Measurements from ENCODE around the gene MOB1A.

The MOB1A gene

DNA sequence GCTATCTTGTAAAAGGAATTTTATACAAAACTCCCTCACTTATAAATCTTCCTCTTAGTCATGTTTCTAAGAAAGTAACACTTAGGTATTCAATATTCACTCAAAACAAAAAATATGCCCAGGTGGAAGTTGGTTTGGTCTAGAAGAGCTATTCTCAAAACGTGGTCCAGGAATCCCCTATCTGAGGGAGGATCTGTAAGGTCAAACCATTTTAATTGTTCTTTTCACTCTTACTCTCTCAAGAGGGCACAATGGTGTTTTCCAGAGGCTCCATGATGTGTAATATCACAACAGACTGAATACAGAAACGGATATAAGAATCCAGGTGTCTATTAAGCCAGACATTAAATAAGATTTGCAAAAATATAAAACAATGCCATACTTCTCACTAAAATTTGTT is 9.9 kb downstream of the MOB1A start:
- no peak for TF ChIP-seq TAF1 (IDR thresholded peaks at IDR 0.05; ENCODE audit: borderline replicate concordance, low read depth, low read length)
- no peak for TF ChIP-seq POLR2AphosphoS5 (IDR thresholded peaks at IDR 0.05; ENCODE audit: low read depth, low read length)
- TF ChIP-seq POLR2A (IDR thresholded peaks at IDR 0.05; ENCODE audit: low read depth, low read length), result no peak
- FAIRE-seq (peak; percentile 56), DNase-seq (ENCODE audit: insufficient read length) (no peak)

DNA sequence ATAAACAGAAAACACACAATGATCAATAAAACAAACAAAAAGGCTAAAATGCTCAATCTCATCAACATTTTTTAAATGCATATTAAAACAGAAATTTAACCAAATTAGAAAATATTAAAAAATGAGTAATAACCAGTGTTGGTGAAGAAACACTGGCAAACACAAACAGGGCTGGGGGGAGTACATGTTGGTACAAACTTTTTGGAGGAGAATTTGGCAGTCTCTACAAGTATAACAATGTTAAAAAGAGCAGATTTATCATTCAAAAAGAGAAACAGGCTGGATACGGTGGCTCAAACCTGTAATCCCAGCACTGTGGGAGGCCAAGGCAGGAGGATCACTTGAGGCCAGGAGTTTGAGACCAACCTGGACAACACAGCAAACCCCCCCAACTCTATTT is 13.9 kb downstream of the MOB1A start:
- FAIRE-seq (no peak), DNase-seq (ENCODE audit: insufficient read length) (no peak)
- no peak for TF ChIP-seq POLR2AphosphoS5 (IDR thresholded peaks at IDR 0.05; ENCODE audit: low read depth, low read length)
- TF ChIP-seq POLR2A (IDR thresholded peaks at IDR 0.05; ENCODE audit: low read depth, low read length), result no peak
- no peak for TF ChIP-seq TAF1 (IDR thresholded peaks at IDR 0.05; ENCODE audit: borderline replicate concordance, low read depth, low read length)

DNA sequence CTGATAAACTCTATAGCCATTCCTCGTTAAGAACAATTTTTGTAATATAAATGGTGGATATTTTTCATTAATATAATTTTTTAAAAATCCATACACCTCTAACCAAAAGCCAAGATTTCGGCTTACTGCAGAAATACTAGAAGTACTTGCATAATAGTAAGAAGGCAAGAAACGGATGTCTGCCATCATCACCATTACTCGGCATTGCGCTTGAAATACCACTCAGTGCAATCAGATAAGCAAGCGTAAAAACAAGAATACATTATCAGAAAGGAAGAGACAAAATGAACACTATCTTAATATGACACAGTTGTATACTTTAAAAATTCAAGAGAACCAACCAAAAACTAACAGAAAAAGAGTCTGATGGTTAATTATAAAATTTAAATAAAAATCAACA is 15.7 kb downstream of the MOB1A start:
- DNase-seq (ENCODE audit: insufficient read length), result no peak
- no peak for TF ChIP-seq POLR2AphosphoS5 (IDR thresholded peaks at IDR 0.05; ENCODE audit: low read depth, low read length)
- TF ChIP-seq POLR2A (IDR thresholded peaks at IDR 0.05; ENCODE audit: low read depth, low read length), result no peak
- no peak for TF ChIP-seq TAF1 (IDR thresholded peaks at IDR 0.05; ENCODE audit: borderline replicate concordance, low read depth, low read length)
- no peak for FAIRE-seq

DNA sequence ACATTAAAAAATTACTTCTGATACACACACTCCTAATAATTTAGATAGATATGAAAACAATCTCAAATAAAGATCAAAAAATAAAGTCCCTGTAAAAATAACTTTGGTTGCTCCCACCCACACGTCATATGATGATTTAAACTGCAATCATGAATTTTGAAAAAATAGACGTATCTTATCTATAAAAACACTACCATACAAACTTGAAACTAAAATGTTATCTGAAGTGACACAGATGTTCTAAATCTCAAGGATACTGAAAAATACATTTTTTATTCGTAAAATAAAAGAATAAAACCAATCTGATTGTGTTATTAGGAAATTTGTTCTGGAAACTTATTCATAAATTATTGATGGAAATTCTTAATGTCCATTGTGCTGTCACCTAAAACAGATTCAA is 22.8 kb downstream of the MOB1A start:
- FAIRE-seq (no peak), DNase-seq (ENCODE audit: insufficient read length) (no peak)
- no peak for TF ChIP-seq POLR2AphosphoS5 (IDR thresholded peaks at IDR 0.05; ENCODE audit: low read depth, low read length)
- TF ChIP-seq TAF1 (IDR thresholded peaks at IDR 0.05; ENCODE audit: borderline replicate concordance, low read depth, low read length), result no peak
- TF ChIP-seq POLR2A (IDR thresholded peaks at IDR 0.05; ENCODE audit: low read depth, low read length), result no peak

DNA sequence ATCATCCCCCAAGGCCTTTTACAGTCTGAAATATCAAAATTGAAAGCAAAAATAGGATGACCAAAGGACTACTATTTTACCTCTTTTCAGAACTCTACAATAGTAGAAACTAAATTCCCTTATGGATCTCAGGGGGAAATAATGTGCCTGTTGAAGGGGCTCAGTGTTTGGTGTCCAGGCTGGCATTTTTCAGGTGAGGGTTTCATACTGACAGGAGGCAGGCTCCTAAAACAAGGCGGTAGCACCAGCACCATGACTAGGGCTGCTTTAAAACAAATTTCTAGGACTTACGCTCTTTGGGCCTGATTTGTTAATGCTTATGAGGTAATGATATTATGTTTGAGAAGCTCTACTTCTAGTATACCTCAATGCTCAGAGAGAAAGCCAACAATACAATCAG is 25.7 kb downstream of the MOB1A start:
- TF ChIP-seq POLR2A (IDR thresholded peaks at IDR 0.05; ENCODE audit: low read depth, low read length), result 0 out of 2 replicates have a peak, but pooled peaks have one; percentile 35
- no peak for TF ChIP-seq TAF1 (IDR thresholded peaks at IDR 0.05; ENCODE audit: borderline replicate concordance, low read depth, low read length)
- TF ChIP-seq POLR2AphosphoS5 (IDR thresholded peaks at IDR 0.05; ENCODE audit: low read depth, low read length), result peak; percentile 77
- no peak for DNase-seq (ENCODE audit: insufficient read length)
- no peak for FAIRE-seq

DNA sequence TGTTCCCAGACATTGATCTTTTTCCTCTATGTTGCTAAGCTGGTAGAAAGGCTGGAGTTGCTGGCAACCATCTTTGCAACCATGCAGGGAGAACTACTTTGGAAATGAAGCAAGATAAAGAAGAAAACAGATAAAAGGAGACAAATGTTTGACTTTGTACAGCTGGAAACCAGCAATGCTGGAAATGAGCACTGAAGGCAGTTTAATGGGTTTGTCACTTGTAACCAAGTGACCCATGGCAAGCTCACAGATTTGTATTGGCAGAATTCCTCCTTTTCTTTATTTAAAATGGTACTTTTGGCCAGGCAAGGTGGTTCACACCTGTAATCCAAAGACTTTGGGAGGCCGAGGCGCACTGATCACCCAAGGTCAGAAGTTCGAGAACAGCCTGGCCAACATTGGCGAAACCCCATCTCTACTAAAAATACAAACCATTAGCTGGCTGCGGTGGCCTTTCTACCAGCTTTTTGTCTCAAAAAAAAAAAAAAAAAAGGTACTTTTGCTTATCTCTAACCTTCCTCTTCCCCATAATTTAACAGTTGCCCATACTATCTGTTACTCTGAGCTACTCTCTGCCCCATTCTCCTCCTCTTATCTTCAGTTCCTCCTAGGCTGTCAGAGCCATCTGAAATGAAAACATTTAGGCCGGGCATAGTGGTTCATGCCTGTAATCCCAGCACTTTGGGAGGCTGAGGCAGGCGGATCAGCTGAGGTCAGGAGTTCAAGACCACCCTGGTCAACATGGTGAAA is 28.9 kb downstream of the MOB1A start:
- no peak for FAIRE-seq
- DNase-seq (ENCODE audit: insufficient read length), result no peak
- TF ChIP-seq POLR2A (IDR thresholded peaks at IDR 0.05; ENCODE audit: low read depth, low read length) (no peak), POLR2AphosphoS5 (IDR thresholded peaks at IDR 0.05; ENCODE audit: low read depth, low read length) (no peak), TAF1 (IDR thresholded peaks at IDR 0.05; ENCODE audit: borderline replicate concordance, low read depth, low read length) (no peak)

DNA sequence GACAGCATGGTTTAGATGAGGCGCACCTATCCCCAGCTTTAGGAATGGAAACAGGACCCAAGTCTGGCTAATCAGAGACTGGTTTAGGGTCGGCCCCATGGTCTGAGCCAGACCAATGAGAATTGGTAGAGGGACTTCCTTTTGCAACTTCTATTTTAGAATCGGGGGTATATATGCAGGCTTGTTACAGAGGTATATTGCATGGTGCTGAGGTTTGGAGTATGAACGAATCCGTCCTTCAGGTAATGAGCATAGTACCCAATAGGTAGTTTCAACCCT is 29.5 kb downstream of the MOB1A start:
- DNase-seq (ENCODE audit: insufficient read length) (no peak), FAIRE-seq (no peak)
- TF ChIP-seq POLR2A (IDR thresholded peaks at IDR 0.05; ENCODE audit: low read depth, low read length) (no peak), TAF1 (IDR thresholded peaks at IDR 0.05; ENCODE audit: borderline replicate concordance, low read depth, low read length) (no peak), POLR2AphosphoS5 (IDR thresholded peaks at IDR 0.05; ENCODE audit: low read depth, low read length) (no peak)

DNA sequence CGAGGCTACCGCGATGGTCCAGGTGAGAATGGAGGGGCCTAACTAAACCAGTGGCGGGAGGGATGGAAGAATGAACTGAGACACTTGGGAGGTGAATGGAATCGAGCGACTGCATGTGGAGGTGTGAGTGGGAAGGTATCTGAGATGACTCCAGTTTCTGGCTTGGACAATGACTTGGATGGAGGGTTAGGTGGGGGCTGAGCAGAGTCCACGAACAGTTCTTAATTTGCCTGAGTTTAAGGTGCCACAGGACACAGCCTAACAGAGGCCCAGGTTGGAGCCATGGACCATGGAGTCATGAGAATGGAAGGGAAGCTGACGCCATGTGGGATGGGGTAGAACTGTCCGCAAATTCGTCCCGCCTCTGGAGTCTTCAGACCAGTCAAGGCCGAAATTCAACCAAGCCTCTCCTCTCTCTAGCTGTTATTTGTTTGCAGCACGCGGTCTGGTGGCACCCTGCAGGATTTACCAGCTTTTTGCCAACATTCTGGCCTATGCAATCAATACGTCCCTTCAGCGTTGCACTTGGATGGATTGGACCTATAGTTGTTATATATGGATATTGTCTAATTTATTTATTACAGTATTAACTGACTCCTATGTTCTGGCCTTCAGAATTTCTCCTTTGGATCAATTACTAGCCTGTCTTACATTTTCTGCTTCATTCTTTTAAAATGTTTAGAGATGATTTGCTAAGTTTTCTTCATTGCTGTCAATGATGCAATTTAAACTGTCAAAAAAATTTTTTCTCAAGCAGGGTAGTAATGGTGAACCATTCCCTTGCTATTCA is 30.0 kb downstream of the MOB1A start:
- DNase-seq (ENCODE audit: insufficient read length) (no peak), FAIRE-seq (no peak)
- no peak for TF ChIP-seq TAF1 (IDR thresholded peaks at IDR 0.05; ENCODE audit: borderline replicate concordance, low read depth, low read length)
- no peak for TF ChIP-seq POLR2A (IDR thresholded peaks at IDR 0.05; ENCODE audit: low read depth, low read length)
- TF ChIP-seq POLR2AphosphoS5 (IDR thresholded peaks at IDR 0.05; ENCODE audit: low read depth, low read length), result no peak

DNA sequence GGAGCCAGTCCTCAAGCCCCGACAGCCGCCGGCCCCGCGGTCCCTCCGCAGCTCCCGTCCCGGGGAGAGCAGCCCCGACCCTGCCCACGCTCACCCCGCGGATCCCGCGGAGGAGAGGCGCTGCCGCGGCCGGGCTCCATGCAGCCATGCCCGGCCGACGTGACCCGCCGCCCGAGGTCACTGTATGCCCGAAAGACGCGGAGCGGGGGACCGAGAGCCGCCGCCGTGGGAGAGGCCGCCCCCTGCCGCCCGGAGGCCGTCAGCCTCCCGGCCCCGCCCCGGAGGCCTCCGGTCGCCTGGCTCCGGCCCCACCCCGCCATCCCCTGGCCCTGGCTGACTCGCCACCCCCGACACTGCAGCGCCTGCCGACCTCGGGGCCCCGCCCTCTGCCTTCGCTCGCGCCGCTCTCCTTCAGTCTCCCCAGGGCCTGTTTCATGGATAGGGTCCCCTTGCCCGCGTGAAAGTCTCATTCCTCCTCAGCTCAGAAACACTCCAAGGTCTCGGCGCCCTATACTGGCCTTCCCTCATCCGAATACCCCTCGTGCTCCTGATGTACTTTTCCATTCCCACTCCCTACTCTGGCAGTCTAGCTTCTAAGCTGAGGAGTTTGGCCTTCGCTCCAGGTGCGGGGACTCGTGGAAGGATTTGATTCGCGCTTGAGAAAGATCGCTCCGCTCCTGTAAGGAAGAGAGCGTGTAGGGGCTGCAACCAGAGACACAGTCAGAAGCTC is 30.8 kb downstream of the MOB1A start, which contains the start of gene BOLA3:
TSS of gene BOLA3 (minus strand) at position 186 of the 730 bp plus-strand sequence. CDS start at position 148, 38 bp downstream.
- peak; percentile 95 for DNase-seq (ENCODE audit: insufficient read length)
- FAIRE-seq, result peak; percentile 68
- TF ChIP-seq POLR2AphosphoS5 (IDR thresholded peaks at IDR 0.05; ENCODE audit: low read depth, low read length) (peak; percentile 62), TAF1 (IDR thresholded peaks at IDR 0.05; ENCODE audit: borderline replicate concordance, low read depth, low read length) (peak; percentile 72; the same call in 1 of the 2 replicates), POLR2A (IDR thresholded peaks at IDR 0.05; ENCODE audit: low read depth, low read length) (peak; percentile 86; the same call in 1 of the 2 replicates)

DNA sequence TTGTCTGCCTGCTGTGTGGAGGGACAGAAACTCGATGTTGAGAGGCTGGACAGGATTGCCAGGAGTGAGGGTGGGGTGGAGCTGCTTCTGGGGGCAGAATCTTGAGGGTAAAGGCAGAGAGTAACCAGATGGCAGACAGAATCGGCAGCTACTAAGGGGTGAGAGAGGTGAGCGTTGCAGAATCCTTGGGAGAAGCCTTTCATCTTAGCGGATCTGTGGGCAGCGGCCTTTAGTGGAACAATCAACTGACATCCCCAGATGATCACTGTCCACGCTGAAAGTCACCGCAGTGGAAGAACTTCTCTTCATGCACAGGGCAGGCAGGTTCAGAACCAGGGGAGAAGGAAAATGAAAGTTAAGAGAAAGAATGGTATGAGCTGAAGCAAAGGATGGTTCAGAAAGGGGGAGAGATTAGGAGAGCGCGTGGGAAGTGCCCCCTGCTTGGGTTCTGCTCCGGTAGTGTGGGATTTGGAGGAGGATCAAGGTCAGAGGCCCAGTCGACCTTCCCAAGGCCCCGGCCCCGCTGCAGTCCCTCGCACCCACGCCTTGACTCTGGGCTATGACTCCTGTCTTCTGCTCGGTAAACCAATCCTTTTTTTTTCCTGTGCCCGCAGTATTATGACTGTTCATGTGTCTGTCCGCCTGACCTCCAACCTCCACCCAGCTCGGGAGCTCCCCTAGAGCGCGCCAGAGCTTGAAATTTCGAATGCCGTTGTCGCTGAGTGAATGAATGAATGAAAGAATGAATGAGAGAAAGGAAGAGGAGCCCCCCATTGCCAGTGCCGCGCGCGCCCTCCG is 31.6 kb downstream of the MOB1A start:
- peak; percentile 45 for DNase-seq (ENCODE audit: insufficient read length)
- FAIRE-seq, result no peak
- TF ChIP-seq POLR2AphosphoS5 (IDR thresholded peaks at IDR 0.05; ENCODE audit: low read depth, low read length) (no peak), POLR2A (IDR thresholded peaks at IDR 0.05; ENCODE audit: low read depth, low read length) (no peak), TAF1 (IDR thresholded peaks at IDR 0.05; ENCODE audit: borderline replicate concordance, low read depth, low read length) (no peak)

Measured in GM12892 (cell line).